ENCODE data around the gene SCUBE1.
"Not testable (repeated sequence)": the region's sequence is repeated elsewhere in the genome, so short reads cannot be mapped to it uniquely, and the experiment has no call there.

The SCUBE1 gene

DNA sequence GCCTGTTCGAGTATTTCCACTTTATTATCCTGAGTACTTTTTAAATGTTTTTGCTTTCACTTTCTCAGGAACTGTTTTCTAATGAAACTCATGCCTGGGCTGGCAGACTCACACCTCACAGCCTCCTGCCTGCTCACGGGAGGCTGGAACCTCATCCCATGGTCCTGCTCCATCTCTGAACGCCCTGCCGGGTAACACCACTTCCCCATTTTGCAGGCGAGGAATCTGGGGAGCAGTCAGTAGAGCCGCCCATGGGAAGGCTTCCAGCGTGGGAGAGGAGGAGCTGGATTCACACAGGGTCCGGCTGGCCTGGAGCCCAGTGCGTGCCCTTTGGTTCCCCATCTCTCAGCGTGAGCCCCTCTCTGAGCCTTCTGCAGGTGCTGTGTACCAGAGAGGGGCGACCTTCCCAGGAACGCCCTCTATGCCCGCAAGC lies 53.6 kb downstream of the SCUBE1 start:
- no peak for DNase-seq (ENCODE audit: low spot score)
- no peak for TF ChIP-seq CTCF (IDR thresholded peaks at IDR 0.05; ENCODE audit: extremely low read depth, insufficient read depth, missing control alignments)
- in situ Hi-C loops (cut with MboI; ENCODE audit: low pct_unique_long_range_greater_than_20kb, low sequenced_read_pairs, unreplicated experiment) = no loop called here

DNA sequence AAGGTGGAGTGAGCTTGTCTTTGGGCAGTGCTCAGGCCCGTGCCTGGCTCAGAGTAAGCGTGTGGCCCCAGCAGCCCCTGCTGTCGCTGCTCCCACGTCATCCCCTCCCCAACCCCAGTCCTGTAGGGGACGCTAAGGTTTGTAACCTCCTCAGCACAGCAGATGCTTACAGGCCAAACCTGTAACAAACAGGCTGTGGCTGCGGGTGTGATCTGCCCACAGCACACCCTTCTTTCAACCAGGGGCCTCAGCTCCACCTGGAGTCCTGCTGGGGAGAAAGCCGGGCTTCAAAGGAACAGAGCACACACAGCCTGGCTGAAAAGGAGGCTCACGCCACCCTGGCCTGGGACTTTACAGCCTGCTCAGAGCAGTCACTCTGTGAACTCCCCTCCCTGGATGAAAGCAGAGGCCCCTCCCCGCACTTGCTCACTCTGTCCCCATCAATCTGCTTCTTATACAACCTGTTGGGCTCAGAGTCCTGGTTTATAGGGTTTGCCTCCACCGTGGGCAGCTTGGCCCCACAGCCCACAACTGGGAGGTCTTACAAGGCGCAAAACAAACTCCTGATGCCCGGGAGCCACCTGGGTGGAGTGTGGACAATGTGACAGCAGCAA lies 54.3 kb downstream of the SCUBE1 start:
- no peak for TF ChIP-seq CTCF (IDR thresholded peaks at IDR 0.05; ENCODE audit: extremely low read depth, insufficient read depth, missing control alignments)
- in situ Hi-C loops (cut with MboI; ENCODE audit: low pct_unique_long_range_greater_than_20kb, low sequenced_read_pairs, unreplicated experiment) = no loop called here
- no peak for DNase-seq (ENCODE audit: low spot score)

GRCh38 chr22:43288378-43288777 lies 54.8 kb downstream of the SCUBE1 start:
- no peak for TF ChIP-seq CTCF (IDR thresholded peaks at IDR 0.05; ENCODE audit: extremely low read depth, insufficient read depth, missing control alignments)
- no peak for DNase-seq (ENCODE audit: low spot score)
- in situ Hi-C loops (cut with MboI; ENCODE audit: low pct_unique_long_range_greater_than_20kb, low sequenced_read_pairs, unreplicated experiment) = no loop called here

DNA sequence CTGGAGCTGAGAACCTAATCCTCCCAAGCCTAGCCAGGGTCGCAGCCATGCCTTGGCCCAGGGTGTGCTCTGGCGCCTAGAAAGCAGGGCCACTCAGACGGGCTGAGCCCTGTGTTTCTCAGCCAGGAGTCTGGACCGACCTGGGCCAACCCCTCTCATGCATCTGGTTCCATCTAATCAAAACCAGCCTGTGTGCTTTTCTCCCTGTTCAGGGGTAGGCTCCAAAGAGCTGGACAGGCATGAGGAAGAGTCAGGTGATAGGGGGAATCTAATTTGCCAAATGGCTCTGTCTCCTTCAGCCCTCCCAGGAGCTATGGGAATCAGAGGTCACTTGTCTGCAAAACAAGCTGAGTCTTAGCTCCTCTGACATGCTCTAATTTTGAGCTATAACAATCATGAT lies 55.7 kb downstream of the SCUBE1 start:
- in situ Hi-C loops (cut with MboI; ENCODE audit: low pct_unique_long_range_greater_than_20kb, low sequenced_read_pairs, unreplicated experiment) = no loop called here
- no peak for TF ChIP-seq CTCF (IDR thresholded peaks at IDR 0.05; ENCODE audit: extremely low read depth, insufficient read depth, missing control alignments)
- DNase-seq (ENCODE audit: low spot score) = no peak

- DNase-seq (ENCODE audit: low spot score) = no peak
- no peak for TF ChIP-seq CTCF (IDR thresholded peaks at IDR 0.05; ENCODE audit: extremely low read depth, insufficient read depth, missing control alignments)
- in situ Hi-C loops (cut with MboI; ENCODE audit: low pct_unique_long_range_greater_than_20kb, low sequenced_read_pairs, unreplicated experiment) = no loop called here
These were observed 61.8 kb downstream of the SCUBE1 start for GRCh38 chr22:43281394-43281793.

DNA sequence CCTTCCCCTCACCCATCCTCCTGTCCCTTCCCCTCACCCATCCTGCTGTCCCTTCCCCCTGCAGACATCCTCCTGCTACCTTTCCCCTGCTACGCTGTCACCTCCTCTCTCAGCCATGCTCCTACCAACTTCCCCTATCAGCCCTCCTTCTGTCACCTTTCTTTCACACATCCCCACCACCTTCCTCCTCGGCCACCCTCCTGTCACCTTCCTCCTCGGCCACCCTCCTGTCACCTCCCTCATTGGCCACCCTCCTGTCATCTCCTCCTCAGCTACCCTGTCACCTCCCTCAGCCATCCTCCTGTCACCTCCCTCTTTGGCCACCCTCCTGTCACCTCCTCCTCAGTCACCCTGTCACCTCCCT lies 62.7 kb downstream of the SCUBE1 start:
- in situ Hi-C loops (cut with MboI; ENCODE audit: low pct_unique_long_range_greater_than_20kb, low sequenced_read_pairs, unreplicated experiment); DNase-seq (ENCODE audit: low spot score): not testable (repeated sequence)

DNA sequence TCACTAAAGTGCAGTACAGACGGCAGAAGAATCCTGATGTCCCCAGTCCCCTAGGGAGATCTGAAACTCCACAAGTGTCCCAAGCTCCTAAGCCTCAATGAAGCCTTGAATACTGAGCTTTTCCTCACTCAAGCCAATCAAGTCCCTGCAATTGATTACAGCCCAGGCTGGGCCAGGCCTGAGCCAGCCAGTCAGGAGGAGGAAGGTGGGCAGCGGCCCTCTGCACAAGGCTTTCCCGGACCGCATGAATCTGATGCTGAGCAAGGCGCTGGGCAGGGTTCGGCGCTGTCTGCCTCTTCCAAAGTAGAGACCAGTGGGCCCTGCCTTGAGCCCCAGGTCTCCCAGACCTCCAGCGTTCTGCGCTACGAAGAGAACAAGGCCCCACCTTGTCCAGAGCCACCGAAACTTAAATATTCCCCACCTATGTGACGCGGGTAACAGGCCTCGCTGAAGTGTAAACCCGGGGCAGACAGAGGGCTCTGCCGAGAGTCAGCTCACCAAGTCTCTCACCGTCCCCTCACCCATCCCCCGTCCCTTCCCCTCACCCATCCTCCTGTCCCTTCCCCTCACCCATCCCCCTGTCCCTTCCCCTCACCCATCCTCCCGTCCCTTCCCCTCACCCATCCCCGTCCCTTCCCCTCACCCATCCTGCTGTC lies 63.2 kb downstream of the SCUBE1 start:
- in situ Hi-C loops (cut with MboI; ENCODE audit: low pct_unique_long_range_greater_than_20kb, low sequenced_read_pairs, unreplicated experiment) = loop anchor here (10.0 kb wide), 1 partner anchor 95 kb away; no protein-coding TSS in a partner anchor

More for the DNA sequence above, 63.2 kb downstream of the SCUBE1 start:
- TF ChIP-seq CTCF (IDR thresholded peaks at IDR 0.05; ENCODE audit: extremely low read depth, insufficient read depth, missing control alignments) = no peak
- no peak for DNase-seq (ENCODE audit: low spot score)

All from GM13977 (cell line).